Endothelial cell of umbilical vein (primary cell): ENCODE data around the gene STKLD1. TPM values are rescaled to one million over a fixed set of nuclear protein-coding genes. Genes with fewer than 3 reads are reported as not detected.

Source experiments
- BruUV-seq: library from RNA; stranded (reverse); fragments of 400-500 nt; replicated peaks from 2 replicates; lab custom pipeline; 2021; lab: Mats Ljungman, UMichigan
- CTCF ChIA-PET: fragments of 300-600, 350-600 bp; sonication (Branson Sonifier 250); formaldehyde crosslinking; loops from one replicate; lab custom pipeline; 2021; ENCODE audit warnings: antibody characterized with exemption, inconsistent platforms; lab: Charles Lee
- POLR2A ChIA-PET: fragments of 300-600, 350-600 bp; sonication (Branson Sonifier 250); formaldehyde crosslinking; loops from one replicate; lab custom pipeline; 2021; ENCODE audit warnings: antibody characterized with exemption, inconsistent platforms; lab: Charles Lee
- DNase-seq: peaks from one replicate; pipeline ENCODE4 v3.0.0-alpha.2; 2011; ENCODE audit warnings: low read depth, low spot score
- FAIRE-seq: peaks from 2 replicates; lab custom pipeline; 2011; peaks lifted over from hg19 to GRCh38; lab: Jason Lieb, UNC
- H2AFZ ChIP-seq: 2 replicates; pipeline ENCODE4 v1.6.0; 2012; ENCODE audit warnings: low read depth, low read length, control low read depth, inconsistent platforms
- H3K27ac ChIP-seq: 2 replicates; pipeline ENCODE4 v1.5.1; 2011; ENCODE audit warnings: low read depth, mild to moderate bottlenecking, control low read depth, low read length, moderate library complexity; ENCODE audit not compliant: insufficient read depth
- H3K27me3 ChIP-seq, 2 experiments: 2 replicates each; pipeline versions ENCODE4 v1.6.0 to v1.6.1; 2011; ENCODE audit warnings: low read length in 2 of 2, mixed read lengths in 1 of 2; ENCODE audit not compliant: control insufficient read depth in 2 of 2, insufficient read depth in 2 of 2
- H3K36me3 ChIP-seq, 2 experiments: 2 replicates in 1 of 2; 3 replicates in 1 of 2; pipeline ENCODE4 v1.5.1; 2011; ENCODE audit warnings: low read length in 2 of 2, mild to moderate bottlenecking in 1 of 2, moderate library complexity in 1 of 2; ENCODE audit not compliant: control insufficient read depth in 2 of 2, insufficient read depth in 2 of 2; ENCODE audit errors: extremely low read depth in 1 of 2
- H3K4me1 ChIP-seq: 3 replicates; pipeline ENCODE4 v1.5.1; 2011; ENCODE audit warnings: mild to moderate bottlenecking, low read length; ENCODE audit not compliant: control insufficient read depth, insufficient read depth; ENCODE audit errors: extremely low read depth
- H3K4me2 ChIP-seq: 2 replicates; pipeline ENCODE4 v1.6.1; 2011; ENCODE audit warnings: low read length, control low read depth, mixed read lengths; ENCODE audit not compliant: insufficient read depth
- H3K4me3 ChIP-seq, 3 experiments: fragments of 200-600 bp in 1 of 3; sonication (generic), shearing (Covaris generic) in 1 of 3; replicated peaks in 1 of 3; 2 replicates each; pipeline ENCODE4 v1.5.1; 2011 to 2016; ENCODE audit warnings: control low read depth in 3 of 3, low read length in 3 of 3, mild to moderate bottlenecking in 2 of 3, inconsistent platforms in 1 of 3, low read depth in 1 of 3, moderate library complexity in 1 of 3; ENCODE audit not compliant: insufficient read depth in 1 of 3
- H3K79me2 ChIP-seq: 2 replicates; pipeline ENCODE4 v1.6.0; 2012; ENCODE audit warnings: low read length, inconsistent platforms; ENCODE audit not compliant: control insufficient read depth, insufficient read depth
- H3K9ac ChIP-seq: replicated peaks from 2 replicates; pipeline ENCODE3; 2011; ENCODE audit warnings: low read length, control low read depth; ENCODE audit not compliant: insufficient read depth; ENCODE audit errors: extremely low read depth
- H3K9me1 ChIP-seq: replicated peaks from 3 replicates; pipeline ENCODE4 v1.6.0; 2011; ENCODE audit warnings: mild to moderate bottlenecking, low read length; ENCODE audit not compliant: control insufficient read depth, insufficient read depth; ENCODE audit errors: extremely low read depth
- H3K9me3 ChIP-seq: replicated peaks from 2 replicates; pipeline ENCODE4 v1.5.1; 2012; ENCODE audit warnings: low read length, inconsistent platforms; ENCODE audit not compliant: control insufficient read depth, insufficient read depth
- H4K20me1 ChIP-seq: replicated peaks from 2 replicates; pipeline ENCODE3; 2011; ENCODE audit warnings: mild to moderate bottlenecking, low read length; ENCODE audit not compliant: control insufficient read depth, insufficient read depth; ENCODE audit errors: extremely low read depth
- EZH2 ChIP-seq: IDR thresholded peaks from 2 replicates; pipeline ENCODE4 v1.6.1; 2012; ENCODE audit warnings: borderline replicate concordance, low read depth, mild to moderate bottlenecking, moderate library complexity, low read length, inconsistent platforms; ENCODE audit not compliant: severe bottlenecking
- FOS ChIP-seq: IDR thresholded peaks from 2 replicates; pipeline ENCODE4 v1.6.1; 2011; ENCODE audit warnings: mild to moderate bottlenecking, low read length, moderate library complexity, borderline replicate concordance; ENCODE audit not compliant: insufficient read depth
- GATA2 ChIP-seq: IDR thresholded peaks from 2 replicates; pipeline ENCODE4 v1.7.0; 2011; ENCODE audit warnings: low read depth, mild to moderate bottlenecking, moderate library complexity, mixed read lengths, low read length; ENCODE audit not compliant: insufficient read length, insufficient read depth
- JUN ChIP-seq: IDR thresholded peaks from 2 replicates; pipeline ENCODE4 v1.6.1; 2011; ENCODE audit warnings: borderline replicate concordance, low read depth; ENCODE audit not compliant: insufficient read length, insufficient read depth
- MYC ChIP-seq: IDR thresholded peaks from one replicate; pipeline ENCODE4 v1.6.1; 2011; ENCODE audit warnings: mild to moderate bottlenecking, low read depth, low read length
- POLR2A ChIP-seq: IDR thresholded peaks from 2 replicates; pipeline ENCODE4 v1.6.1; 2012; ENCODE audit warnings: low read depth, mild to moderate bottlenecking, control low read depth, low read length
- POLR2AphosphoS5 ChIP-seq: IDR thresholded peaks from 2 replicates; pipeline ENCODE4 v1.6.1; 2012; ENCODE audit warnings: low read depth, mild to moderate bottlenecking, control low read depth, low read length, moderate library complexity; ENCODE audit not compliant: insufficient read depth
- dilution Hi-C: fragments of 300-500 bp; cut with MboI; formaldehyde crosslinking; loops from one replicate; pipeline ENCODE4 v1.15.0; 2019; ENCODE audit warnings: low sequenced_read_pairs; ENCODE audit not compliant: extremely low pct_ligation_motif_present
- intact Hi-C: fragments of 100-400 bp; cut with micrococcal nuclease; formaldehyde crosslinking; loops from one replicate; pipeline ENCODE4 v1.10.0; 2022
- polyA plus RNA-seq, 4 experiments: library from polyadenylated mRNA; depleted of rRNA in 3 of 4; stranded (reverse) in 3 of 4; unstranded in 1 of 4; fragments of >200 nt; gene quantifications; 2 replicates each; pipeline versions ENCODE4 v1.2.1 to v1.2.3, GENCODE V29; 2011 to 2012; ENCODE audit warnings: missing spikeins in 1 of 4
- total RNA-seq: library from RNA; stranded (reverse); gene quantifications from 2 replicates; pipeline ENCODE4 v1.2.3, GENCODE V29; 2021
- TF ChIP-seq, protein P1 (sequence below): IDR thresholded peaks from 2 replicates; pipeline ENCODE4 v1.6.1; 2011; ENCODE audit not compliant: insufficient read depth, insufficient read length
- TF ChIP-seq, protein P2 (sequence below), 2 donors: IDR thresholded peaks; 1 replicate in 1 of 2; 2 replicates in 1 of 2; pipeline ENCODE4 v1.5.1; 2011; ENCODE audit warnings: low read length in 2 of 2, mild to moderate bottlenecking in 2 of 2, moderate library complexity in 2 of 2, control low read depth in 1 of 2, inconsistent platforms in 1 of 2, low read depth in 1 of 2; ENCODE audit not compliant: insufficient read depth in 1 of 2; ENCODE audit errors: extremely low read depth in 1 of 2

Gene STKLD1
- total and polyA plus RNA-seq, 2 donors (not counting 3 experiments of a cell fraction or from before 2014, with no cell fraction given) = 0.29 to 0.77 TPM

DNA sequence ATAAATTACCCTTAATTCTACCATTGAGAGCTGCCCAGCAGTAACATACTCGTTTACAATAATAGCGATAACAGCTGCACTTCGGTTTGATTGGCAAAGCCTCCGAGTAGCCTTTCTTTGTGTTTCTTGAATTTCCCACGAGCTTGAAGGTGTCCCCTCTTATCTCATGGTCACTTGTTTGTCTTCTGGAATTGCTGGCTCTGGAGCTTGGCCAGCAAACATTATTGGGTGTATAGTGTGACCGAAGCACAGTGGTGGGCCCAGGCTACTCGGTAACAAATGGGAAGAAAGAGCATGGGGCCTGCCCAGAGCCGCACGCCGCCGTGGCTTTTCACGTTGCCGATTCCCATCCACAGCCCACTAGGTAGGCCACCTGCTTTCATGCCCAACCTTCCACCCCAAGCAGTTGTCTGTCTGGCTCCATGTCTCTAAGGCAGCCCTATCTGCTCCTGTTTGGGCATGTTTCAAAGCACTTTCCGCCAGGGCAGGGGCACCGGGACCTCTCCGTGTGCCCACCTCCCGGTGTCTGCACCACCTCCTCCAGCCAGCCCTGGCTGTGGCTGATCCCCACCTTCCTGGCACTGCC, 8.7 kb downstream of the STKLD1 start:
- POLR2A ChIA-PET = no interaction called here
- CTCF ChIA-PET = no interaction called here
- H3K9ac ChIP-seq = no peak overlapping the region
- dilution Hi-C loops = no loop called here
- no peaks in the 10 kb centered on the region for H4K20me1 ChIP-seq
- no peaks in the 10 kb centered on the region for H3K9me1 ChIP-seq
- intact Hi-C loops = no loop called here
- H3K9me3 ChIP-seq = no peaks in the 10 kb centered on the region
- no peak for DNase-seq
- H3K4me3 ChIP-seq = no peak overlapping the region
- no peak overlapping the region for H3K27ac ChIP-seq
- FAIRE-seq = no peak
- no TSS peak for BruUV-seq
- no peak overlapping the region for H2AFZ ChIP-seq
- H3K79me2 ChIP-seq = no peaks in the 10 kb centered on the region
- H3K36me3 ChIP-seq = no peaks in the 10 kb centered on the region
- TF ChIP-seq, protein P1, sequence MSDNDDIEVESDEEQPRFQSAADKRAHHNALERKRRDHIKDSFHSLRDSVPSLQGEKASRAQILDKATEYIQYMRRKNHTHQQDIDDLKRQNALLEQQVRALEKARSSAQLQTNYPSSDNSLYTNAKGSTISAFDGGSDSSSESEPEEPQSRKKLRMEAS = no peak
- TF ChIP-seq POLR2A (no peak), JUN (no peak), GATA2 (no peak), EZH2 (no peak), POLR2AphosphoS5 (no peak), FOS (no peak), MYC (no peak)
- TF ChIP-seq, protein P2, sequence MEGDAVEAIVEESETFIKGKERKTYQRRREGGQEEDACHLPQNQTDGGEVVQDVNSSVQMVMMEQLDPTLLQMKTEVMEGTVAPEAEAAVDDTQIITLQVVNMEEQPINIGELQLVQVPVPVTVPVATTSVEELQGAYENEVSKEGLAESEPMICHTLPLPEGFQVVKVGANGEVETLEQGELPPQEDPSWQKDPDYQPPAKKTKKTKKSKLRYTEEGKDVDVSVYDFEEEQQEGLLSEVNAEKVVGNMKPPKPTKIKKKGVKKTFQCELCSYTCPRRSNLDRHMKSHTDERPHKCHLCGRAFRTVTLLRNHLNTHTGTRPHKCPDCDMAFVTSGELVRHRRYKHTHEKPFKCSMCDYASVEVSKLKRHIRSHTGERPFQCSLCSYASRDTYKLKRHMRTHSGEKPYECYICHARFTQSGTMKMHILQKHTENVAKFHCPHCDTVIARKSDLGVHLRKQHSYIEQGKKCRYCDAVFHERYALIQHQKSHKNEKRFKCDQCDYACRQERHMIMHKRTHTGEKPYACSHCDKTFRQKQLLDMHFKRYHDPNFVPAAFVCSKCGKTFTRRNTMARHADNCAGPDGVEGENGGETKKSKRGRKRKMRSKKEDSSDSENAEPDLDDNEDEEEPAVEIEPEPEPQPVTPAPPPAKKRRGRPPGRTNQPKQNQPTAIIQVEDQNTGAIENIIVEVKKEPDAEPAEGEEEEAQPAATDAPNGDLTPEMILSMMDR (IDR thresholded peaks at IDR 0.05; ENCODE audit: extremely low read depth in 1 of 2, insufficient read depth in 1 of 2, low read depth in 1 of 2, low read length in 2 of 2) = no peak
- no peak overlapping the region for H3K4me2 ChIP-seq
- no peaks in the 10 kb centered on the region for H3K4me1 ChIP-seq
- H3K27me3 ChIP-seq = no peaks in the 10 kb centered on the region
